IMR-90 (cell line): ENCODE data around the gene CLNK. TPM values are rescaled to one million over a fixed set of nuclear protein-coding genes. Genes with fewer than 3 reads are reported as not detected.

ENCODE experiments used
- ATAC-seq: fragments of 200-7000 bp; cut with Tn5 transposase; 2 replicates; pipeline ENCODE4 v1.9.1; 2020; ENCODE audit warnings: low read depth, mild to moderate bottlenecking, moderate library complexity
- BruUV-seq: library from RNA; stranded (reverse); fragments of 400-500 nt; replicated peaks from 2 replicates; lab custom pipeline; 2021; lab: Mats Ljungman, UMichigan
- CTCF ChIA-PET: fragments of 300-600 bp; formaldehyde crosslinking; extraction: SDS; loops from one replicate; lab custom pipeline; 2021; ENCODE audit warnings: antibody characterized with exemption; lab: Yijun Ruan, JAX
- POLR2A ChIA-PET: fragments of 300-600 bp; sonication (Branson Sonifier 250); formaldehyde crosslinking; loops from one replicate; lab custom pipeline; 2022; ENCODE audit warnings: antibody characterized with exemption; ENCODE audit not compliant: unreplicated experiment; lab: Charles Lee
- DNase-seq: peaks from one replicate; pipeline ENCODE4 v3.0.0; 2013
- H2AFZ ChIP-seq: replicated peaks from 2 replicates; pipeline ENCODE3; 2013; ENCODE audit warnings: low read length, mild to moderate bottlenecking; ENCODE audit not compliant: poor library complexity
- H2AK5ac ChIP-seq: 2 replicates; pipeline ENCODE4 v1.6.1; 2013; ENCODE audit warnings: low read depth, low read length, inconsistent platforms
- H2AK9ac ChIP-seq: replicated peaks from 2 replicates; pipeline ENCODE3; 2013; ENCODE audit warnings: mild to moderate bottlenecking, low read depth, low read length, moderate library complexity; ENCODE audit not compliant: poor library complexity
- H2BK120ac ChIP-seq: 2 replicates; pipeline ENCODE4 v1.6.1; 2013; ENCODE audit warnings: low read depth, low read length, inconsistent platforms
- H2BK15ac ChIP-seq: 3 replicates; pipeline ENCODE4 v1.6.1; 2013; ENCODE audit warnings: low read depth, low read length, inconsistent platforms
- H2BK20ac ChIP-seq: 2 replicates; pipeline ENCODE4 v1.6.1; 2013; ENCODE audit warnings: low read depth, mild to moderate bottlenecking, inconsistent platforms, low read length, moderate library complexity
- H2BK5ac ChIP-seq: 2 replicates; pipeline ENCODE4 v1.6.1; 2013; ENCODE audit warnings: mild to moderate bottlenecking, low read depth, low read length, inconsistent platforms; ENCODE audit not compliant: poor library complexity, severe bottlenecking
- H3K14ac ChIP-seq: replicated peaks from 2 replicates; pipeline ENCODE4 v1.6.1; 2013; ENCODE audit warnings: low read depth, low read length, inconsistent platforms
- H3K18ac ChIP-seq: 2 replicates; pipeline ENCODE4 v1.6.1; 2013; ENCODE audit warnings: low read depth, low read length, control low read depth
- H3K23ac ChIP-seq: 2 replicates; pipeline ENCODE4 v1.6.1; 2013; ENCODE audit warnings: low read depth, low read length, inconsistent platforms
- H3K27ac ChIP-seq: 2 replicates; pipeline ENCODE4 v1.5.1; 2013; ENCODE audit warnings: mild to moderate bottlenecking, control low read depth, low read length; ENCODE audit not compliant: insufficient read depth
- H3K27me3 ChIP-seq: 2 replicates; pipeline ENCODE4 v1.6.1; 2013; ENCODE audit warnings: low read length; ENCODE audit not compliant: control insufficient read depth, insufficient read depth
- H3K36me3 ChIP-seq: 2 replicates; pipeline ENCODE4 v1.6.1; 2013; ENCODE audit warnings: low read length, mixed read lengths; ENCODE audit not compliant: control insufficient read depth, insufficient read depth
- H3K4ac ChIP-seq: 2 replicates; pipeline ENCODE4 v1.6.1; 2013; ENCODE audit warnings: low read depth, low read length, inconsistent platforms
- H3K4me1 ChIP-seq: 2 replicates; pipeline ENCODE4 v1.6.1; 2013; ENCODE audit warnings: low read length, mixed read lengths; ENCODE audit not compliant: control insufficient read depth, insufficient read depth
- H3K4me2 ChIP-seq: 2 replicates; pipeline ENCODE4 v1.6.1; 2013; ENCODE audit warnings: low read depth, mild to moderate bottlenecking, control low read depth, low read length, moderate library complexity
- H3K4me3 ChIP-seq: 2 replicates; pipeline ENCODE4 v1.5.1; 2013; ENCODE audit warnings: low read depth, mild to moderate bottlenecking, control low read depth, low read length, moderate library complexity; ENCODE audit not compliant: insufficient read depth
- H3K56ac ChIP-seq: 2 replicates; pipeline ENCODE4 v1.6.1; 2013; ENCODE audit warnings: low read length, inconsistent platforms; ENCODE audit not compliant: insufficient read depth; ENCODE audit errors: extremely low read depth
- H3K79me1 ChIP-seq, 2 experiments: 2 replicates each; pipeline ENCODE4 v1.6.1; 2013; ENCODE audit warnings: low read length in 2 of 2, inconsistent platforms in 1 of 2, low read depth in 1 of 2
- H3K9ac ChIP-seq: 2 replicates; pipeline ENCODE4 v1.6.1; 2013; ENCODE audit warnings: low read depth, low read length, control low read depth
- H3K9me1 ChIP-seq: 2 replicates; pipeline ENCODE4 v1.6.1; 2013; ENCODE audit warnings: low read length, inconsistent platforms; ENCODE audit not compliant: insufficient read depth
- H3K9me3 ChIP-seq: 2 replicates; pipeline ENCODE4 v1.6.1; 2013; ENCODE audit warnings: low read length; ENCODE audit not compliant: control insufficient read depth, insufficient read depth
- H4K20me1 ChIP-seq: 2 replicates; pipeline ENCODE4 v1.6.1; 2013; ENCODE audit warnings: low read length, inconsistent platforms; ENCODE audit not compliant: insufficient read depth
- H4K5ac ChIP-seq: 2 replicates; pipeline ENCODE4 v1.6.1; 2013; ENCODE audit warnings: mild to moderate bottlenecking, low read depth, low read length, control low read depth
- H4K8ac ChIP-seq, 2 experiments: 2 replicates each; pipeline ENCODE4 v1.6.1; 2013; ENCODE audit warnings: low read depth in 2 of 2, low read length in 2 of 2, control low read depth in 1 of 2, inconsistent platforms in 1 of 2
- H4K91ac ChIP-seq: 2 replicates; pipeline ENCODE4 v1.6.1; 2013; ENCODE audit warnings: low read depth, low read length, inconsistent platforms; ENCODE audit not compliant: insufficient read depth
- BHLHE40 ChIP-seq: fragments of 150-350 bp; IDR thresholded peaks from 2 replicates; pipeline ENCODE4 v1.6.1; 2016; ENCODE audit warnings: mild to moderate bottlenecking, low read depth, low read length
- FOS ChIP-seq: fragments of 150-350 bp; IDR thresholded peaks from 2 replicates; pipeline ENCODE4 v1.6.1; 2016; ENCODE audit warnings: low read depth, low read length
- MAZ ChIP-seq: IDR thresholded peaks from 2 replicates; pipeline ENCODE4 v1.6.1; 2012; ENCODE audit warnings: low read depth, mild to moderate bottlenecking, low read length, improper control_type of control experiment, moderate library complexity, borderline replicate concordance
- whole genome bisulfite sequencing, 2 experiments: methylation state at CpG; one replicate each; pipeline versions ENCODE4 v1.1.5 to v1.1.7; 2013; ENCODE audit warnings: missing lambda C conversion rate in 2 of 2; ENCODE audit not compliant: insufficient read length in 1 of 2; ENCODE audit errors: extremely low coverage in 2 of 2; 5-methylcytosine and 5-hydroxymethylcytosine counted together
- dilution Hi-C: fragments of 300-500 bp; cut with HindIII; formaldehyde crosslinking; loops from one replicate; pipeline ENCODE4 v1.14.3; 2018; ENCODE audit warnings: low sequenced_read_pairs; ENCODE audit not compliant: unreplicated experiment
- in situ Hi-C: fragments of 300-500 bp; cut with MboI; formaldehyde crosslinking; loops from 3 replicates; pipeline ENCODE4 v1.14.3; 2019; ENCODE audit warnings: low sequenced_read_pairs, inconsistent platforms, mixed read lengths
- intact Hi-C: fragments of 100-400 bp; cut with micrococcal nuclease; formaldehyde crosslinking; loops from 2 replicates; pipeline ENCODE4 v1.10.0; 2022
- polyA plus RNA-seq, 3 experiments: library from polyadenylated mRNA; depleted of rRNA; stranded (reverse); fragments of >200 nt; gene quantifications; 2 replicates each; pipeline ENCODE4 v1.2.3, GENCODE V29; 2012; ENCODE audit warnings: low replicate concordance in 1 of 3
- total RNA-seq: library from RNA; depleted of rRNA; stranded (reverse); fragments of >200 nt; gene quantifications from 2 replicates; pipeline ENCODE4 v1.2.3, GENCODE V29; 2012

CLNK gene
- total and polyA plus RNA-seq, 2 of the 4 experiments (the other 2 are of a cell fraction), result not detected

DNA sequence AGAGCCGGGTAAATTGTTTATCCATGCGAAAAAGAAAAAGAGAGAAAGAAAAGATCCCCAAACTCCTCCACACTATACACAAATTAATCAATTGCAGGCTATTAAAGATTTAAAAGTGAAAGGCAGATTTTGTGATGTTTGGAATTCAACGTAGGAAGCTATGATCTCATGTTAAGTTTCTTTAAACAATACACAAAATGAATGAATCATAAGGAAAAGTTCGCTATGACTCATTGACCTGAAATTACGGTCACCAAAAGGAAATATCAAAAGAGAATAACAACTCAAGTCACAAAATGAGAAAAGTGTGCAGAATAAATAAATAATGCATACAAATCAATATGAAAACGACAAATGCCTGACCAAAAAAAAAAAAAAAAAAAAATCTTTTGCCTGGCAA is 28.6 kb downstream of the CLNK start:
- ATAC-seq, result peak; percentile 72

More for the DNA sequence above, 28.6 kb downstream of the CLNK start:
- in situ Hi-C loops, result no loop called here
- no peak overlapping the region for H3K4me3 ChIP-seq
- H2BK120ac ChIP-seq, result 0 out of 2 replicates have a peak overlapping the region, but pooled peaks have one; percentile 16
- CTCF ChIA-PET, result no interaction called here
- H3K36me3 ChIP-seq, result no peaks in the 10 kb centered on the region
- no peak overlapping the region for H2BK5ac ChIP-seq
- intact Hi-C loops, result no loop called here
- H3K23ac ChIP-seq, result no peak overlapping the region
- H3K14ac ChIP-seq, result no peak overlapping the region
- no peak overlapping the region for H2AFZ ChIP-seq
- H4K20me1 ChIP-seq, result no peaks in the 10 kb centered on the region
- H2AK9ac ChIP-seq, result no peak overlapping the region
- H3K9me1 ChIP-seq, result peaks cover 3% of the 10 kb centered on the region; the same call in 1 of the 2 replicates
- WGBS, 2 experiments, result no CpG with 5 or more reads among the region's 6 CpGs
- no peaks in the 10 kb centered on the region for H3K9me3 ChIP-seq
- H3K4me2 ChIP-seq, result peak overlapping the region; percentile 34
- no peak overlapping the region for H3K18ac ChIP-seq
- H3K9ac ChIP-seq, result no peak overlapping the region
- H2BK15ac ChIP-seq, result no peak overlapping the region
- no peak overlapping the region for H3K4ac ChIP-seq
- H3K27me3 ChIP-seq, result no peaks in the 10 kb centered on the region
- H3K4me1 ChIP-seq, result peaks cover 3% of the 10 kb centered on the region
- no TSS peak for BruUV-seq
- H2AK5ac ChIP-seq, result no peak overlapping the region
- H4K5ac ChIP-seq, result no peak overlapping the region
- POLR2A ChIA-PET, result interaction anchor here (1.0 kb wide), 1 partner anchor 9 kb away, joined by 12 read pairs; no protein-coding TSS in a partner anchor
- no peak overlapping the region for H2BK20ac ChIP-seq
- H4K8ac ChIP-seq, result no peak overlapping the region
- peak overlapping the region; percentile 64 for H3K27ac ChIP-seq
- H3K56ac ChIP-seq, result no peak overlapping the region
- dilution Hi-C loops, result no loop called here
- no peak overlapping the region for H4K91ac ChIP-seq
- TF ChIP-seq FOS (peak; percentile 97), MAZ (no peak), BHLHE40 (peak; percentile 71; the same call in 1 of the 2 replicates)
- no peaks in the 10 kb centered on the region for H3K79me1 ChIP-seq
- DNase-seq, result peak; percentile 88
